HG03095 (cell line): ENCODE measurements around the gene PRKCH.

Experiments used
- ATAC-seq: cut with Tn5 transposase; IDR thresholded peaks from one replicate; pipeline ENCODE4 v1.9.1; 2021; ENCODE audit warnings: moderate library complexity; ENCODE audit not compliant: unreplicated experiment

Gene PRKCH

GRCh38 chr14:61505815-61506809 is 184.7 kb downstream of the PRKCH start:
- ATAC-seq, result no peak

- no peak for ATAC-seq
Observed at GRCh38 chr14:61508526-61508925, 187.1 kb downstream of the PRKCH start.

- ATAC-seq, result no peak
Observed at GRCh38 chr14:61510736-61511557, 189.6 kb downstream of the PRKCH start.

- ATAC-seq, result no peak
Observed at GRCh38 chr14:61511558-61511948, 190.2 kb downstream of the PRKCH start.

- no peak for ATAC-seq
Observed at GRCh38 chr14:61512026-61512834, 190.9 kb downstream of the PRKCH start.

- no peak for ATAC-seq
Observed at GRCh38 chr14:61513986-61514830, 192.8 kb downstream of the PRKCH start.

- no peak for ATAC-seq
Observed at GRCh38 chr14:61514927-61515326, 193.5 kb downstream of the PRKCH start.

- ATAC-seq, result no peak
Observed at GRCh38 chr14:61515436-61516117, 194.2 kb downstream of the PRKCH start.

GRCh38 chr14:61516118-61516743 is 194.9 kb downstream of the PRKCH start:
- ATAC-seq, result no peak

GRCh38 chr14:61516964-61517653 is 195.7 kb downstream of the PRKCH start:
- ATAC-seq, result no peak

GRCh38 chr14:61517911-61518384 is 196.6 kb downstream of the PRKCH start:
- ATAC-seq, result no peak

- no peak for ATAC-seq
Observed at GRCh38 chr14:61518403-61518802, 197.0 kb downstream of the PRKCH start.

GRCh38 chr14:61519106-61519505 is 197.7 kb downstream of the PRKCH start:
- ATAC-seq, result no peak

- no peak for ATAC-seq
Observed at GRCh38 chr14:61519735-61520134, 198.4 kb downstream of the PRKCH start.

GRCh38 chr14:61520576-61520975 is 199.2 kb downstream of the PRKCH start:
- no peak for ATAC-seq

- no peak for ATAC-seq
Observed at GRCh38 chr14:61521773-61522172, 200.4 kb downstream of the PRKCH start.

- no peak for ATAC-seq
Observed at GRCh38 chr14:61523751-61524150, 202.4 kb downstream of the PRKCH start.

GRCh38 chr14:61524211-61524806 is 202.9 kb downstream of the PRKCH start:
- ATAC-seq, result no peak
